Erythroblast (primary cell): ENCODE results near the gene SLC9A6.

ENCODE experiments used
- DNase-seq, 2 experiments: peaks; one replicate each; lab custom pipeline; 2025; lab: John Stamatoyannopoulos, UW
- GATA1 ChIP-seq: IDR thresholded peaks from 2 replicates; pipeline ENCODE4 v1.6.1; 2011; ENCODE audit warnings: low read depth, mild to moderate bottlenecking, control low read depth, low read length, moderate library complexity
- POLR2A ChIP-seq: IDR thresholded peaks from 2 replicates; pipeline ENCODE4 v1.6.1; 2011; ENCODE audit warnings: mild to moderate bottlenecking, low read length

SLC9A6 gene

DNA sequence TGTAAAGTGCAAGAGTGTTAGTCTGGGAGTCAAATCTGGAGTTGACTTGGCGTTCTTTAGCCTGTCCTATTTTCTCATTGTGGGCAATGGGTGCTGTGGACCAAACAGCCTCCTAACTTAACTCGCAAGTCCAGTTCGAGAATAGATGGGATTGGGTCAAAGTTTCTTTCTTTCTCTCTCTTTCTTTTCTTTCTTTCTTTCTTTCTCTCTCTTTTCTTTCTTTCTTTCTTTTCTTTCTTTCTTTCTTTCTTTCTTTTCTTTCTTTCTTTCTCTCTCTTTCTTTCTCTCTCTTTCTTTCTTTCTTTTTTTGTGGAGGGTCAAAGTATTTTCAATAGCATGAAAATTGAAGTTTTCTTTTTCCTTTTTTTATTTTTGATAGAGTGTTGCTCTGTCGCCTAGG lies 3.0 kb downstream of the SLC9A6 start:
- TF ChIP-seq POLR2A, result no peak
- TF ChIP-seq GATA1, result no peak
- no peak for DNase-seq

GRCh38 chrX:136015016-136015415 lies 29.8 kb downstream of the SLC9A6 start:
- DNase-seq, result no peak
- no peak for TF ChIP-seq GATA1
- TF ChIP-seq POLR2A, result no peak

DNA sequence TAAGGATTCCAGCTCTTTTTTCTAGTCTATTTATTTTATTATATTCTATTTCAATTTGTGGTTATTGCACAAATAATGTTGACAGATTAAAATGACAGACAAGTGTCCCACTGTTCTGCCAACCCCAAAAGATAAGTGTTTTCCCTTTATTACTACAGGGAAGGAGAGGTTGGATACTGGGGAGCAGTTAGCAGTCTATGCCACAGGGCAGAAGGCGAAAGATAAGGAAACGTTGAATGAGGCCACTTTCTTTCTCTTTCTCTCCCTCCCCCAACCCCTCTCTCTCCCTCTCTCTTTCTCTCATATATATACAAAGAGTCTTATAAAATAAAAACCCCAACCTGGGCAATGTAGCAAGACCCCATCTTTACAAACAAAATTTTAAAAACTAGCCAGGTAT lies 31.6 kb downstream of the SLC9A6 start:
- TF ChIP-seq GATA1 (no peak), POLR2A (no peak)
- DNase-seq, result peak; percentile 14 to 49

DNA sequence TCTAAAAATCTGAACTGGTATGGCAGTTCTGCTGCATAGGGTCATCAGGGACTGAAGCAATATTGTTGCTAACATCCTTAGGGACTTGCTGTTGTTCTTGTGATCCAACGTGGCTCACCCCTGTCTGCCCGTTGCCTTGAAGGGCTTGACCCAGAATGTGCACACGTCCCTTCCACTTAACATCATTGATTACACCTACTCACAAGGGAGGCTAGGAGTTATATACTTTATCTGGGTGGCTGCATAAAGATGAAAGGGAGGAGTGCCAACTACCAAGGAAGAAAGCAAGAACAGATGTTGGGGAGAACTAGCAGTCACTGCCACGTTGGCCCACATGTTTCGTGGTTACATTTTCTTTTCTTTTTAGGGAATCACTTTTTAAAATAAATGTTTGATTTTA lies 34.0 kb downstream of the SLC9A6 start:
- TF ChIP-seq POLR2A (no peak), GATA1 (no peak)
- DNase-seq, result peak in 1 of 2 experiments; percentile 41

DNA sequence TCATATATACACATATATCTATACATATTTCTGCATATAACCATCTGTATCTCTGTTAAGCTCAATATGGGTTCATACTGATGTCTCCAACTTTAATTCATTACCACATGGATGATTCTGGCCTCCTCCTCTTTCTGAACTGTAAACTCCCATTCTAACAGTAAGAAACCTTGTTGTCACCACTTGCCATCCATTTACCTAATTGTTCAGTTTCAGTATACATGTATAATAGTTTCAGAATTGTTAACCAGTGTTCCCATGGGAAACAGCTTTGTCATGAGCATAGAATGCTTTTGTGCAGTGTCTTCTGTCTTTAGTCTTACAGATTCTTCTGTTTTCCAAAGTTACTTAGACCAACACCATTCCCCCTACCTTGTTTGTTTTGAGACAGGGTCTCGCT lies 35.9 kb downstream of the SLC9A6 start:
- no peak for DNase-seq
- TF ChIP-seq GATA1, result no peak

DNA sequence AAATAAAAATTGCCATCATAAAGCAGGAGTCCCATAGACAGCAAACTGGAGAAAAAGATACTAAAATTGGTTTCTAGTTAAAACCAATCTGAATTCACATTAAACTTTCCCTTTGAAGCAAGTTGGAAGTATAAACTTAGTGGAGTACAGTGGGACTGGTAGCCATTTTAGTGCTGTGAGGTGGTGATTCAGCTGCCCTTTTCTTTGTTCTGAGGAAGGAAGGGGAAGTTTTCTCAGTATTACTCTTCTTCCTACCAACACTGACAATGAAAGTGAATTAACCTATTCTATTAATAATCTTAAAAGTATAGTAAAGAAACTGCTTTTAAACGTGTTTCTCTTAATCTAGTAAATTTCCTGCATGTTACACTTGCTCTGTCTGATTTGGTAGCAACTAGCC lies 36.7 kb downstream of the SLC9A6 start:
- TF ChIP-seq GATA1 (no peak), POLR2A (no peak)
- DNase-seq, result no peak

DNA sequence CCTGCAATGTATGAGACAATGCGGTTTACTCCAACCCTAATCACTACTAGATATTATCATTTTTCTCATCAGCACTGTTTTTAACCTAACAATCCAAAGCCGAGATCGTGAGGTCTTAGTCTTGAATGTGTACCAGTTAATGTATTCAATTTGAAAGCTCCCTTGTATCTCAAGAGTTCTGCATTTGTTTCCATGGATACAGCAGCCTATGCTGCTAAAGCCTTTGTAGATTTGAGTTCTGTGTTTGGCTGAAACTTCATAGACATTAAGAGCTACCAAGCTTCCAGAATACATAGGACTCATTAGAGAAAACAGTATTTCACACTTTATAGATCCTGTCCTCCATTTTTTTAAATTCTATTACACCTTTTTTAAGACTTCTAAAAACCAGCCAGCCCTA lies 39.9 kb downstream of the SLC9A6 start:
- TF ChIP-seq POLR2A (no peak), GATA1 (no peak)
- no peak for DNase-seq

GRCh38 chrX:136028383-136028984 lies 43.2 kb downstream of the SLC9A6 start:
- no peak for TF ChIP-seq GATA1
- TF ChIP-seq POLR2A, result no peak
- peak; percentile 32 to 56 for DNase-seq

DNA sequence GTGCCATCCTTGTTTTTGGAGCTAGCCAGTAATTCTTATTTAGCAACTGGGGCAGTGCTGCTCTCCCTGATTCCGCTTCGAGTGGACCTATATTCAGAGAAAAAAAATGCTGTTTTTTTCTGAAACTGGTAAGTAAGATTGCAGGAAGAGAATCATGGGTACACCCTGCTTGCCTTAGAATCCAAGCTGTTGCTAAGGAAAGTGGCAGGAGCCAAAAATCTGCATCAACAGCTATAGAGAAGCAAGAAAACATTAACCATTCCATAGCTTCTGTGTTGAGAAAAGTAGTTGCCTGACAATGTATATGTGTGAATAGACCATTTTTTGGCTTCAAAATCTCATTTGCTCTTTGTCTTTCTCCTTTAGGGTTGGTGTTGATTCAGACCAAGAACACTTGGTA lies 44.5 kb downstream of the SLC9A6 start:
- DNase-seq, result no peak
- TF ChIP-seq GATA1, result no peak

- TF ChIP-seq GATA1 (no peak), POLR2A (no peak)
- no peak for DNase-seq
Measured at GRCh38 chrX:136030303-136031191, 45.3 kb downstream of the SLC9A6 start.

GRCh38 chrX:136031626-136032025 lies 46.4 kb downstream of the SLC9A6 start:
- no peak for TF ChIP-seq GATA1
- TF ChIP-seq POLR2A, result no peak
- DNase-seq, result no peak

GRCh38 chrX:136032370-136032769 lies 47.1 kb downstream of the SLC9A6 start:
- TF ChIP-seq GATA1, result no peak
- no peak for TF ChIP-seq POLR2A
- DNase-seq, result no peak

DNA sequence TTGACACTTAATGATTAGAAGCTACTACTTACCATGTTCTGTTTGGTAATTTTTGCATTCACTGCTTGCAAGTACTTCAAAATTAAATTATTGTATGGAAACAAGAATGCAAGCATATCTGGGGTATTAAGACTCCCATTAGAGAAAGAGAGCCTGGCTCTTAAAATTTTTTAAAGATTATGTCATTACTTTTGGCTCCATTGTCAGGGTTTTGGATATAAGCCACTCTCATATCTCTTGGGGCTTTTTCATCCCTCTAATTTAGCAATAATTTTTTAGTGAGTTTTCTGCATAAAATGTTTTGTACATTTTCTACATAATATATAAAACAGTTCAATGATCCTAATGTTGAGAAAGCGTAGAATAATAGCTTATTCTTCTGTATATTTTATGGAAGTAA lies 49.4 kb downstream of the SLC9A6 start:
- no peak for DNase-seq
- TF ChIP-seq GATA1 (no peak), POLR2A (no peak)

DNA sequence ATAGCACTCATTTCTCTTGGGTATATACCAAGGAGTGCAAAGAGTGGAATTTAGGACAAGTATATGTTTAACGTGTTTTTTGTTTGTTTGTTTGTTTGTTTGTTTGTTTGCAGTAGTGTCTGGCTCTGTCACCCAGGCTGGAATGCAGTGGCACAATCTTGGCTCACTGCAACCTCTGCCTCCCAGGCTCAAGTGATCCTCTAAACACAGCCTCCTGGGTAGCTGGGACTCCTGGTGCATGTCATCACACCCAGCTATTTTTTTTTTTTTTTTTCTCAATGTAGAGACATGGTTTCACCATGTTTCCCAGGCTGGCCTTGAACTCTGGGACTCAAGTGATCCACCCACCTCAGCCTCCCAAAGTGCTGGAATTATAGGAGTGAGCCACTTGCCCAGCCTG lies 50.4 kb downstream of the SLC9A6 start:
- DNase-seq, result no peak
- TF ChIP-seq POLR2A (no peak), GATA1 (no peak)

DNA sequence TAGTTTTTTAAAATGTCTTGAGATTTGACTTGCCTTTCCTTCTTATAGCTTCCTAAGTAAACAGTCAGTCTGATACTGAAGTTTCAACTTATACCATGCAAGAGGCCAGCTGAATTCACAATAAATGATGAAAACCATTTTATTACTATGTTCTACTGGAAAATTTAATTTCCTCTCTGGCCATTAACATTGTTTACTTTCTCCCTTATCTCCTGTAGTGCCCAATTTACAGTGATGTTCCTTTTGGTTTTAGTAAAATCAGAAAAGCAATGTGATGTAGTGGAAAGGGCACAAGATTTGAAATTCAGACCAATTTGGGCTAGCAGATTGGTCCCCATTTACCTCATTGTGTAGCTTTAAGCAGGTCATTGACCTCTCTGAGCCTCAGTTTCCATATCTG lies 54.2 kb downstream of the SLC9A6 start:
- DNase-seq, result no peak
- TF ChIP-seq GATA1 (no peak), POLR2A (no peak)

GRCh38 chrX:136039968-136040367 lies 54.7 kb downstream of the SLC9A6 start:
- TF ChIP-seq POLR2A, result no peak
- no peak for TF ChIP-seq GATA1
- no peak for DNase-seq
